ENCODE measurements around the gene FOXA3. TPM values are rescaled to one million over a fixed set of nuclear protein-coding genes. Genes with fewer than 3 reads are reported as not detected.
A peak's percentile ranks its signal among the peaks of the same experiment; 100 is the strongest.

FOXA3 gene
- total RNA-seq, 4 donors from 2014 or later, result 0.12 TPM; not detected in 3

- TF ChIP-seq CTCF (IDR thresholded peaks at IDR 0.05), result no peak
- TF ChIP-seq POLR2A (IDR thresholded peaks at IDR 0.05), result no peak
- DNase-seq (ENCODE audit: low spot score in 2 of 2), result no peak
- H3K4me3 ChIP-seq (ENCODE audit: low read depth, poor library complexity, severe bottlenecking), result no peak overlapping the region
- WGBS, 2 donors, result 81 to 84% methylated on average over 2 of the region's 2 CpGs
- intact Hi-C loops (cut with DNase I; ENCODE audit: low total_unique reads), result no loop called here
Measured at GRCh38 chr19:45879971-45880370, 15.8 kb downstream of the FOXA3 start.

- H3K4me3 ChIP-seq (ENCODE audit: low read depth, poor library complexity, severe bottlenecking), result no peak overlapping the region
- no peak for TF ChIP-seq POLR2A (IDR thresholded peaks at IDR 0.05)
- no peak for TF ChIP-seq CTCF (IDR thresholded peaks at IDR 0.05)
- DNase-seq (ENCODE audit: low spot score in 2 of 2), result no peak
- WGBS, 2 donors, result 87 to 88% methylated on average over 10 of the region's 10 CpGs
- intact Hi-C loops (cut with DNase I; ENCODE audit: low total_unique reads), result no loop called here
Measured at GRCh38 chr19:45881082-45881908, 17.2 kb downstream of the FOXA3 start.

GRCh38 chr19:45881909-45882528 lies 17.9 kb downstream of the FOXA3 start:
- intact Hi-C loops (cut with DNase I; ENCODE audit: low total_unique reads), result no loop called here
- WGBS, 2 donors, result 55 to 67% methylated on average over 3 to 4 of the region's 4 CpGs
- DNase-seq (ENCODE audit: low spot score in 2 of 2), result no peak
- no peak for TF ChIP-seq CTCF (IDR thresholded peaks at IDR 0.05)
- no peak for TF ChIP-seq POLR2A (IDR thresholded peaks at IDR 0.05)
- no peak overlapping the region for H3K4me3 ChIP-seq (ENCODE audit: low read depth, poor library complexity, severe bottlenecking)

GRCh38 chr19:45882652-45883585 lies 18.8 kb downstream of the FOXA3 start:
- WGBS, 2 donors, result 10 to 16% methylated on average over 45 to 46 of the region's 47 CpGs
- TF ChIP-seq POLR2A (IDR thresholded peaks at IDR 0.05), result no peak
- TF ChIP-seq CTCF (IDR thresholded peaks at IDR 0.05), result peak in 1 of 3 donors; percentile 79
- intact Hi-C loops (cut with DNase I; ENCODE audit: low total_unique reads), result no loop called here
- peak; percentile 60 to 95 for DNase-seq (ENCODE audit: low spot score in 2 of 2)
- H3K4me3 ChIP-seq (ENCODE audit: low read depth, poor library complexity, severe bottlenecking), result no peak overlapping the region

- no peak for DNase-seq (ENCODE audit: low spot score in 2 of 2)
- H3K4me3 ChIP-seq (ENCODE audit: low read depth, poor library complexity, severe bottlenecking), result no peak overlapping the region
- intact Hi-C loops (cut with DNase I; ENCODE audit: low total_unique reads), result no loop called here
Measured at GRCh38 chr19:45883586-45883880, 19.4 kb downstream of the FOXA3 start.

More at GRCh38 chr19:45883586-45883880, 19.4 kb downstream of the FOXA3 start:
- 20 to 31% methylated on average over 5 of the region's 5 CpGs for WGBS, 2 donors
- TF ChIP-seq CTCF (IDR thresholded peaks at IDR 0.05), result no peak
- no peak for TF ChIP-seq POLR2A (IDR thresholded peaks at IDR 0.05)
